Hippocampal formation (tissue), 2 donors: Measurements from ENCODE around the gene SEMA5A.

ENCODE experiments used
- DNase-seq, 2 donors: peaks; one replicate each; lab custom pipeline; 2025; lab: John Stamatoyannopoulos, UW

The SEMA5A gene

DNA sequence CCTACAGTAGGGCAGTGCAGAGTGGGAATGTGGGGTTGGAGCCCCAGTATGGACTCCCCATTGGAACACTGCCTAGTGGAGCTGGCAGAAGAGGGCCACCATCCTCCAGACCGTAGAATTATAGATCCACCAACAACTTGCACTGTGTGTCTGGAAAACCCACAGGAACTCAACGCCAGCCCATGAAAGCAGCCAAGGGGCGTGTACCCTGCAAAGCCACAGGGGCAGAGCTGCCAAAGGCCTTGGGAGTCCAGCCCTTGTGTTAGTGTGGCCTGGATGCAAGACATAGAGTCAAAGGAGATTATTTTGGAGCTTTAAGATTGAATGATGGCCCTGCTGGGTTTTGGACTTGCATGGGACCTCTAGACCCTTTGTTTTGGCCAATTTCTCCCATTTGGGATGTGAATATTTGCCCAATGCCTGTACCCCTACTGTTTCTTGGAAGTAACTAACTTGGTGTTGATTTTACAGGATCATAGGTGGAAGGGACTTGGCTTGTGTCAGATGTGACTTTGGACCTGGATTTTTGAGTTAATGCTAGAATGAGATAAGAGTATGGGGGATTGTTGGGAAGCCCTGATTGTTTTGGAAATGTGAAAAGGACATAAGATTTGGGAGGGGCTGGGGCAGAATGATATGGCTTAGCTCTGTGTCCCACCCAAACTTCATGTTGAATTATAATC, 266.8 kb downstream of the SEMA5A start:
- DNase-seq: no peak

GRCh38 chr5:9269014-9269413, 276.9 kb downstream of the SEMA5A start:
- no peak for DNase-seq

DNA sequence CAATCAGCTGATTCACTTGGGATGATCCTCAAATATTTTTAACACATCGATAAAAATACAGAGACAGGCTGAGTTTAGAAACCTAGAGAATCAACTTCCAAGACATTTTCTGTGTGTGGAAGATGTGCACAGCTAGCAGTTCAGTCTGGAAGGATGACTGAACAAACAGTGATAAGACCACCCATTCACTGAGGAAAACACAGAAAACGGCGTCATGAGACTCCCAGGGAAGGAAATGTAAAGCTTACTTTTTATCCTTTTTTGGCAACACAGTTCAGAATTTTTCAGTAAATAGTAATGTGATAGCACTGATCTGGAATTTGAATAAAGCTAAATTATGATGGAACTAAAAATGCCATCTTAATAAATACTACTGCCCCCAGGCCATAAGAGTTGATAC, 277.6 kb downstream of the SEMA5A start:
- DNase-seq: no peak

DNA sequence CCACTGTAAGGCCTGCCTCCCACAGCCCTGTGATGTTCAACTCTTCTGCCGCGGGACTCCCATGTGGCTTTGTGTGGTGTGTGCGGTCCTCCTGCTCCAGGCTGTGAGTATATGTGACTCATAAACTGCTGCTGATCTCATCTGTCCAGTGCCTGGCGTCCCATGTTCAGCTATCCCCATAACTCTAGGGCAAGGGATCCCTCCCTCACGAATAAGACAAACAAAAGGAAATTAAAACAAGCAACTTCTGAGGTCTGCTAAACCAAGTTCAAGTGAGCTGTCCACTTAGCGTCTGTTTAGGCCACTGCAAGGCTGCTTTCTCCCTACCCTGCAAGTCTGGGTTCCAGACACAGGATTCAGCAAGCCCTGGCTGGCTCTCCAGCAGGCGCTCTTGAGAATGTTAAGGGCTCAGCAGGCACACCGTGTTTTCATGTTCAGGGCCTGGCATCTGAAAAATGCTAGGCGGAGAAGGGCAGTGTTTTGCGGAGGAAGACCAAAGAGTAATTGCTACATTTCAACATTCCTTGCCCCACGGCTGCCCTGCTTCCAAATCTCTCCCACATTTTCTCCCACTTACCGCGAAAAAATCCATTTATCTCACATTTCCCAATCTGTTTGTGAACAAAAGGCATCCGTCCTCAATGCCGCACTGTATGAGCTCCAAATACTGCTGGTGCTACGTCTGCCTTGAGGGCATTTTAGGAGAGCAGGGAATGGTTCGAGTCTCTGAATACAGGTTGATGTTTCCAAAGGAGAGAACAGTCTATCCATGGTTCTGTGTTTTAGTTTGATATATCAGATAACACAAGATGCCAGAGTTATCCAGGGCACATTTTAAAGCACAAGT, 280.2 kb downstream of the SEMA5A start:
- no peak for DNase-seq

DNA sequence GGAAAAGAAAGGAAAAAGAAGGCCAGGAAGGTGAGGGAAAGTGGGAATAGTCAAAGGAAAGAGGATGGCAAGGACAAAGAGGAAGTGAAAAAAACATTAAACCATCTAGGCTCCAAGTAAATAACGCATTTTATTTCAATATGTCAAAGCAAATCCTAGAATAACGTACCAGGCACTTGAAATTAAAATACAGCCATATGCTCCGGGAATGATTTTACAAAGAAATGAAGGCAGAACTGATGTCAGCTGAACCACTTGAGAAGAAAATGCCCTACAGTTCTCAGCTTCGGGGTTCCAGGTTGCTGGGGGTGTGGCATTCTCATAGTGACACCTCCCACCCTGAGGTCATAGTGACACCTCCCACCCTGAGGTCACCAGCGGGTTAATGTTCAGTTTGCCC, 281.6 kb downstream of the SEMA5A start:
- DNase-seq: no peak

GRCh38 chr5:9263656-9264055, 282.2 kb downstream of the SEMA5A start:
- DNase-seq: no peak

DNA sequence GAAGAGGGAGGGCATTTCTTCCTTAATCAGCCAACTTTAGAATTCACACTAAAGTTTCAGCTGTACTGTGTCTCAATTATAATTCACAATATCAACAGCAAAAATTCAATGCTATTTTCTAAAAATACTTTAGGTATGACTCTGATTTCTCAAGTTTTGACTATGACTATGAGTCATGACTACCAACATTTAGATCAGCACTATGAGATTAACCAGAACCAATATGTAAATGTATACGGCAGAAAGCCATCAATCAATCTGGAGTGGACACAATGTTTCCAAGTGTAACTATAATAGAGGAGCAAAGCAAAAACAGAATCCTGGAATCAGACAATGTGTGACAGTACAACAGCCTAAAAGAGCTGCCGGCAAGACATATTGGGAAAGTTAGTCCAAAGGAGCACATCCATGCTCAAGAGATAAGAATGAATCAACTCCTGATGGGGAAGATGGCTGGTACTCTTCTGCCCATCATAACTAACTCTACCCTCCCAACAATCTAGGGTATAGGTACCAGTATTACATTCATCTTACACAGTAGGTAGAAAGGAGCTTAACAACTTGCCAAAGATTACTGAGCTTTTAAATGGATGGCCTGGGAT, 294.4 kb downstream of the SEMA5A start:
- DNase-seq: no peak

DNA sequence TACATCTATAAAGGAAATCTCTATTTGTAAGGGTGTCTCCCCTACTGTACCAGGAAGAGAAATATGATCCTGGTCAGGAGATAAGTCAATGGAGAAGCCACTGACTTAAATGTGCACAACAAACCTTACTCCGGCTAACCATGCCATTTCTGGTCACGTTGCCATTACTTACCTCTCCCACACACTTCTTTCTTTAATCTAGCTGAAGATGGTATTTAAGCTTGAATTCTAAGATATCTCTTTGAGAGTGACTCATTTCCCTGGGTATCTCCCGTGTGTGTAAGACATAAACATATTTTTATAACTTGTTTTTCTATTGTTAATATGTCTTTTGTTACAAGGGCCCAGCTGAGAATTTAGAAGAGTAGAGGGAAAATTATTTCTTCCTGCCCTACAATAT, 296.6 kb downstream of the SEMA5A start:
- DNase-seq: no peak

DNA sequence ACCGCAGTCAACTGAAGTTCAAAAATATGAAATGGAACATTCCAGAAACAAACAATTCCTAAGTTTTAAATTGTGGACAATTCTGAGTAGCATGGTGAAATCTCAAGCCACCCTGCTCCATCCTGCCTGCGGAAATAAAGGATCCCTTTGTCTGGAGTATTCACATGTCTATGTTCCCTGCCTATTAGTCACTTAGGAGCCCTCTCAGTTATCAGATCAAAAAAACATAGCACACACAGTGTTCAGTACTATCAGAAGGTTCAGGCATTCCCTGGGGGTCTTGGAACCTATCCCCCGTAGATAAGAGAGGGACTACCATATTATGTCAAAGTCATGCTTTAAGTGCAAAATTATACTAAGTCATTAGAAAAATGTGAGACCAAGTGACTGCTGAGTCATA, 300.8 kb downstream of the SEMA5A start:
- peak in 1 of 2 donors; percentile 65 for DNase-seq

DNA sequence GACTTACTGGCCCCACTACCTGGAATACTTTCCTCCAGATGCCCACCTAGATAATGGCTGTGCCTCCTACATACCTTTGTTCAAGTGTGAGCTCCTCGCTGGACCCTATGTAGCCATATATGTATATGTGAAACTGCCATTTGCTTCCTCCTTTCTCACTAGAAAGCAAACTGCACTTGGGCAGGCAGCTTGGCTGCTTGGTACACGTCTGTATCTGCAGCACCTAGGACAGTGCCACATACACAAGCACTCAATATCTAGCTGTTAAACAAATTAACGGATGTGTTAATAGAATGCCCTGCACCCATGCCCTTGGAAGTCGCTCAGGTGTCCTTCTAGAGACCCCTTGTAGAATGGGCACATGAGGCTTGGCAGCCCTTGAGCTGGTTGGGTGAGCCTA, 301.5 kb downstream of the SEMA5A start:
- DNase-seq: no peak

DNA sequence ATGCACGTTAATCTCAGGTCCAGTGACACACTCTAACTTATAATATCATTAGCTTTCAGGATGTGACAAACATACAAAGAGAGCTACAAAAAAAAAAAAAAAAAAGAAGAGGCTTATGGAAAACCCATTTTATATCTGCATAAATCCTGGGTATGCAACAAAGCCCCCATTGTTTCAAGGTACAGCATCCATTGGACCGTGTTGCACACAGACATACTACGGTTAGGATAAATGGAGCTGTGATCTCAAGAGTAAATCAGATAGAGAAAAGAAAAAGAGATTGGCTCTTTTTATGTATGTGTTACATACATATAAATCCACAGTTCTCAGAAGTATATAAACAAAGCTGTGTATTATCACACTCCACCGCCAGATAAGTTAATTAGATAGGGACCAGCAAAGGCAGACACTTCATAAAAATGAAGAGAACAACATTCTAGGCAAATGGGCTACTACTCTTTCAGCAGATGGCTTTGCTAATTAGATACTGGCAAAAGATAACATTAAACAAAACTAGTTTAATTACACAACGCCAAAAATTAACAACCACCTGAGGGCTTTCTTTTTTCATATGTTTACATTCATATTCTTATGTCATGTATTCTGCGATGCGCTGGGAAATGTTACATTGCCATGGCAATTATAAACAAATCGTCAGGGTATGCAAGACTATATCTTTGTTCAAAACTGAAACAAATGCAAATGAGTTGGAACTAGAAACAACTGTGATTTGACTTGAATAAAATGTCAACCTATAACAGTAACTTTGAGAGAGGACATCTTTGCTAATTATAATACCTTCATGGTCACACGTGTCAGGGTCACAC, 304.2 kb downstream of the SEMA5A start:
- DNase-seq: no peak

DNA sequence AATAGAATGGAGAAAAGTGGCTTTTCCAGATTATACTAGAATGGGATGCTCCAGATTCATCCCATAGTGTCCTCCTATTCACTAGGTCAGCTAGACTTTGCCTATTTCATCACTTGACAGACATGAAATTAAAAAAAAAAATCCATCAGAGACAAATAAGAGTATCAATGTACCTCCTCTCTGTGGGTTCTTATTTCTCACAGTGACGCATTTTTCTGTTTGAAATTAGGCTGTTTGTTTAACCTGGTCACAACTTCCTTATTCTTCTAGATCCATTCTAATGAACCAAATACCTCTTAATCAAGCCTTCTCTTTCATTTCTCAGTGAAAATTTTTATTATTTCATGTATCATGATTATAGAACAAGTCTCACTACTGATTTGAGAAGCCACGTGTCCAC, 305.4 kb downstream of the SEMA5A start:
- no peak for DNase-seq

- no peak for DNase-seq
Measured at GRCh38 chr5:9239626-9240025, 306.2 kb downstream of the SEMA5A start.

DNA sequence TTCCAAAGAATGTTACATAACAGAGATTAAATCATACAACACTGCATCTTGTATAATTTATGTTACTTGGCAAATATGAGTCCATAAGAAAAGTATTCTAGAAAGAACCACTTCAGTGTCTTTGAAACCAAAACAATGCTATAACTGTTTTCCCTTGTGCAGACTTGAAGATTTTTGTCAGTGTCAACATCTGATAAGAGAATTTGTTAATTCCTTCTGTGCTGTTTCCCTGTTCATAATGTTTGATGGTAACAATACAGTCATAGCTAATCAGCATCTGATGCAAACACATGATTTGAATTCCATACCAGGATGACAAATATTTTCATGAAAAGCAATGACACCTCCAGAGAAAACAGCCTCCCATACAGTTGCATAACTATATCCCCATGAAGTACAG, 306.8 kb downstream of the SEMA5A start:
- no peak for DNase-seq

GRCh38 chr5:9233712-9234111, 312.2 kb downstream of the SEMA5A start:
- DNase-seq: no peak

DNA sequence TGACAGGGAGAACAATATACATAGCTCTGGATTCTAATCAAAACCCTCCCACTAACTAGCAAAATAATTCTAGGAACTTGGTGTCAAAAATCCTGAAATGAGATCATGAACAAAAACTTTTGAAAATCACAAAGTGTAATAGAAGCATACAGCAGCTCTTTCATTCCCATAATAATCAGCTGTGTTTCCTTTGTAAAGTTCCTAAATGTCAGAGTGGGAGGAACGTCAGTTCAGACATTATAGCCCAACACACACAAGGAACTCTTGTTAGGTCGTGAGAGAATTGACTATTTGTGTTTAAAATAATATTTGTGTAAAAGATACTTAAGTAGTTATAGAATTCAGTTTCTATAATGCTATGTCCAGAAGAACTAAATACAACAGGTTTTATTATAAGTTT, 312.8 kb downstream of the SEMA5A start:
- no peak for DNase-seq

DNA sequence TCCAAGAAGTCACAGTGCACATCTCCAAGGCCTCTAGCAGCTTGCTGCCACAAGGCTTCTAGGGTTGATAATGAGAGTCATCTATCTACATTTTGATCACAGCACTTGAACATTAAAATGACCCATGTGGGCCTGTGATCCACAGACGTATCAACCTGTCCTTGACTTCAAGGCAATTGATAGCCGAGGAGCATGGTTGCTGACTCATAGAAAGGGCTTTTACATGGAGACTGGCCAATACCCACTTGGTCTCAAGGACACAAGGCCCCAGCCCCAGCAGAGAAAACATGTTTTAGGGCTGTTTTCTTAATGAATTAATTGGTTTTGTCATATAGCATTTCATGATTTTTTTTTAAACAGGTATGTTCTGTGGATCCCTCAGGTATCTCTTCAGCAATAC, 314.0 kb downstream of the SEMA5A start:
- no peak for DNase-seq

- DNase-seq: no peak
Measured at GRCh38 chr5:9230355-9230754, 315.5 kb downstream of the SEMA5A start.

- no peak for DNase-seq
Measured at GRCh38 chr5:9226016-9226536, 319.8 kb downstream of the SEMA5A start.

DNA sequence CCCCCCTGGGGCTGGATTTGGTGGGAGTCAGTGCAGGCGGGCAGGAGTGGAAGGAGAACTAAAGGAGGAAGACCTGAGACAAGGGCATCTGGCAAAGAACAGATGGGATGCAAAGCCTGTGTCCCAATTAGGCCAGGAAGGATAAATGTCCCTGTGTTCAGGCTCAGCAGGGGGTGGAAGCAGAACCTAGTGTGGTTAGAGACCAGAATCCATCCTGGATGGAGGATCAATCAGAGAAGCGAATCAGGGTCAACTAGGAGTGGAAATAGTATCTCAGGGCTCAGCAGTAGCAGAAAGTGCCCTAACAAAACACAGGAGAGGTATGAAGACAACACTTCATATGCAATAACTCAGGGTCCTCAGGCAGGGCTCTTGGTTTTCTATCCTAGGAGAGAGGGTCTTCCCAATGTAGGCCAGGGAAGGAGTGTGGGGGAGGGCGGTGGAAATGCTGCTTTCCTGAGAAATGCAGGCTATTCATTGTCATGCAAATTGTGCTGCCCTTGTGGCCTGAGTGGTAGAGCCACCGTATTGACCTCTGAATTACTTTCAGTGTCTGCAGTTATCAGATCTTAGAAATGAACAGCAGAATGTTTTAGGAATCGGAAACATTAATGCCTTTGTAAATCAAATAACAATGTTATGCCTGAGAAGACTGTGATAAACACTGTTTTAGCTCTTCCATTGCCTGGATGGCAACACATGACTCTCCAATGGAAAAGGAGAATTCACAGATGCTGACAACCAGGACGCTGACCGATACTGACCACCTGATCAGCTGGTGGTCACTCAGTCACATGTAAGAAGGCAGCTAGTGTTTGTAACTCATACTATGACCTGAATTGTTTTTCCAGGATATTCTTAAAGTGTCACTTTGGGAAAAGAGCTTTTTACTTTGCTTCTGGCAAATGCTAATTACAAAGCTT, 323.6 kb downstream of the SEMA5A start:
- DNase-seq: no peak

DNA sequence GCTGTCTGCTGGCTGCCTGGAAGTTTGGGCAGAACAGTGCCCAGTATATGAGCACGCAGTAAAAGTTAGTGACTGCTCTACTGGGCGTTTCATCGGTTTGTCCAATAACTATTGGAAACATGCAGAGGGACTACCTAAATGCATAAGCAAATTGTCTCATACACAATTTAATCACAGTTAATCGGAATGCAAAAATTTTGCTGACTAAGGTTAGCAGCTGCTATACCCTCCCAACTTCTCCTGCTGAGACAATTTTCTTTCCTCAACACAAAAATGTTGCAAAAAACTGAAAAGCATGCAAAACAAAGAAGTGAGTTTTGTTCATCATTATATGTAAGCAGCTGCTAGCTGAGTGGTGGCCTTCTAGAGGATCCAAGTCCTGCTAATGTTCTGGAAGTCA, 327.5 kb downstream of the SEMA5A start:
- no peak for DNase-seq
